Keratinocyte (primary cell): ENCODE results near the gene TRAF2. TPM values are rescaled to one million over a fixed set of nuclear protein-coding genes. Genes with fewer than 3 reads are reported as not detected.

Source experiments
- DNase-seq: peaks from one replicate; pipeline ENCODE4 v3.0.0-alpha.2; 2011; ENCODE audit warnings: low read depth, missing footprints, low spot score
- FAIRE-seq: peaks from 2 replicates; lab custom pipeline; 2011; peaks lifted over from hg19 to GRCh38; lab: Jason Lieb, UNC
- H2AFZ ChIP-seq: 2 replicates; pipeline ENCODE4 v1.6.0; 2012; ENCODE audit warnings: low read length, control low read depth, inconsistent platforms; ENCODE audit not compliant: control insufficient read depth
- H3K27ac ChIP-seq: 2 replicates; pipeline ENCODE4 v1.5.1; 2011; ENCODE audit warnings: low read length; ENCODE audit not compliant: control insufficient read depth, insufficient read depth
- H3K27me3 ChIP-seq: 3 replicates; pipeline ENCODE4 v1.6.0; 2011; ENCODE audit warnings: low read length; ENCODE audit not compliant: control insufficient read depth, insufficient read depth; ENCODE audit errors: extremely low read depth
- H3K36me3 ChIP-seq, 2 experiments: 2 replicates in 1 of 2; 3 replicates in 1 of 2; pipeline ENCODE4 v1.5.1; 2011; ENCODE audit warnings: low read length in 2 of 2, mild to moderate bottlenecking in 1 of 2; ENCODE audit not compliant: control insufficient read depth in 2 of 2, insufficient read depth in 2 of 2; ENCODE audit errors: extremely low read depth in 1 of 2
- H3K4me1 ChIP-seq: 3 replicates; pipeline ENCODE4 v1.5.1; 2011; ENCODE audit warnings: low read length; ENCODE audit not compliant: control insufficient read depth, insufficient read depth; ENCODE audit errors: extremely low read depth
- H3K4me2 ChIP-seq: 3 replicates; pipeline ENCODE4 v1.6.0; 2011; ENCODE audit warnings: low read depth, low read length; ENCODE audit not compliant: control insufficient read depth, insufficient read depth; ENCODE audit errors: extremely low read depth
- H3K4me3 ChIP-seq, 3 experiments: fragments of 200-600 bp in 1 of 3; sonication (generic) in 1 of 3; 2 replicates in 2 of 3; 3 replicates in 1 of 3; pipeline ENCODE4 v1.5.1; 2011 to 2016; ENCODE audit warnings: low read length in 3 of 3, mild to moderate bottlenecking in 3 of 3, control low read depth in 2 of 3, inconsistent platforms in 1 of 3, low read depth in 1 of 3, mixed read lengths in 1 of 3, mixed run types in 1 of 3, moderate library complexity in 1 of 3; ENCODE audit not compliant: control insufficient read depth in 2 of 3, insufficient read depth in 2 of 3; ENCODE audit errors: extremely low read depth in 1 of 3
- H3K79me2 ChIP-seq: 2 replicates; pipeline ENCODE4 v1.6.0; 2012; ENCODE audit warnings: low read length; ENCODE audit not compliant: control insufficient read depth, insufficient read depth
- H3K9ac ChIP-seq: 3 replicates; pipeline ENCODE4 v1.6.0; 2011; ENCODE audit warnings: low read length; ENCODE audit not compliant: control insufficient read depth, insufficient read depth; ENCODE audit errors: extremely low read depth
- H3K9me1 ChIP-seq: 3 replicates; pipeline ENCODE4 v1.6.0; 2011; ENCODE audit warnings: low read length; ENCODE audit not compliant: control insufficient read depth, insufficient read depth; ENCODE audit errors: extremely low read depth
- H3K9me3 ChIP-seq: 2 replicates; pipeline ENCODE4 v1.5.1; 2012; ENCODE audit warnings: low read depth, low read length; ENCODE audit not compliant: control insufficient read depth
- H4K20me1 ChIP-seq: 3 replicates; pipeline ENCODE4 v1.6.0; 2011; ENCODE audit warnings: low read length; ENCODE audit not compliant: control insufficient read depth, insufficient read depth; ENCODE audit errors: extremely low read depth
- EZH2 ChIP-seq: IDR thresholded peaks from one replicate; pipeline ENCODE4 v1.6.1; 2012; ENCODE audit warnings: inconsistent platforms, mild to moderate bottlenecking, low read length, moderate library complexity
- dilution Hi-C: fragments of 300-500 bp; cut with MboI; formaldehyde crosslinking; loops from one replicate; pipeline ENCODE4 v1.7.0; 2020; ENCODE audit warnings: low sequenced_read_pairs; ENCODE audit not compliant: extremely low pct_ligation_motif_present
- polyA plus RNA-seq, 5 experiments: library from polyadenylated mRNA; depleted of rRNA in 3 of 5; stranded (reverse) in 3 of 5; stranded (forward) in 1 of 5; unstranded in 1 of 5; fragments of >200 nt; gene quantifications; 1 replicate in 1 of 5; 2 replicates in 3 of 5; 3 replicates in 1 of 5; pipeline versions ENCODE4 v1.2.1 to v1.2.3, GENCODE V29; 2011 to 2012; ENCODE audit warnings: missing spikeins in 2 of 5, low read depth in 1 of 5, low replicate concordance in 1 of 5
- TF ChIP-seq, protein P1 (sequence below), 3 experiments: IDR thresholded peaks in 1 of 3; conservative IDR thresholded peaks in 1 of 3; optimal IDR thresholded peaks in 1 of 3; 2 replicates in 2 of 3; 3 replicates in 1 of 3; pipeline versions ENCODE3 to v1.5.1; 2011; ENCODE audit warnings: low read length in 3 of 3, mild to moderate bottlenecking in 3 of 3, moderate library complexity in 2 of 3, control low read depth in 1 of 3, inconsistent platforms in 1 of 3; ENCODE audit not compliant: insufficient read depth in 2 of 3; ENCODE audit errors: extremely low read depth in 1 of 3

TRAF2 gene
- polyA plus RNA-seq, 1 donor (not counting 4 experiments of a cell fraction or from before 2014, with no cell fraction given) = 9.9 TPM

- dilution Hi-C loops = loop anchor here (25.0 kb wide), 1 partner anchor 133 kb away; the partner anchor contains the start of gene RABL6
Measured at GRCh38 chr9:136945333-136946227, 59.3 kb downstream of the TRAF2 start.

GRCh38 chr9:136946228-136947027, 60.1 kb downstream of the TRAF2 start:
- Histone ChIP-seq H3K9ac (no peak overlapping the region), H3K9me1 (no peaks in the 10 kb centered on the region), H3K79me2 (peaks cover 27% of the 10 kb centered on the region), H2AFZ (no peak overlapping the region), H3K27ac (no peak overlapping the region), H3K4me1 (peaks cover 19% of the 10 kb centered on the region), H3K9me3 (no peaks in the 10 kb centered on the region), H4K20me1 (no peaks in the 10 kb centered on the region), H3K4me3 (no peak overlapping the region), H3K36me3 (peaks cover 6 to 8% of the 10 kb centered on the region in 2 experiments), H3K4me2 (no peak overlapping the region), H3K27me3 (no peaks in the 10 kb centered on the region)
- DNase-seq = no peak
- FAIRE-seq = no peak
- dilution Hi-C loops = loop anchor here (25.0 kb wide), 1 partner anchor 134 kb away; the partner anchor contains the start of gene RABL6
- TF ChIP-seq, protein P1, sequence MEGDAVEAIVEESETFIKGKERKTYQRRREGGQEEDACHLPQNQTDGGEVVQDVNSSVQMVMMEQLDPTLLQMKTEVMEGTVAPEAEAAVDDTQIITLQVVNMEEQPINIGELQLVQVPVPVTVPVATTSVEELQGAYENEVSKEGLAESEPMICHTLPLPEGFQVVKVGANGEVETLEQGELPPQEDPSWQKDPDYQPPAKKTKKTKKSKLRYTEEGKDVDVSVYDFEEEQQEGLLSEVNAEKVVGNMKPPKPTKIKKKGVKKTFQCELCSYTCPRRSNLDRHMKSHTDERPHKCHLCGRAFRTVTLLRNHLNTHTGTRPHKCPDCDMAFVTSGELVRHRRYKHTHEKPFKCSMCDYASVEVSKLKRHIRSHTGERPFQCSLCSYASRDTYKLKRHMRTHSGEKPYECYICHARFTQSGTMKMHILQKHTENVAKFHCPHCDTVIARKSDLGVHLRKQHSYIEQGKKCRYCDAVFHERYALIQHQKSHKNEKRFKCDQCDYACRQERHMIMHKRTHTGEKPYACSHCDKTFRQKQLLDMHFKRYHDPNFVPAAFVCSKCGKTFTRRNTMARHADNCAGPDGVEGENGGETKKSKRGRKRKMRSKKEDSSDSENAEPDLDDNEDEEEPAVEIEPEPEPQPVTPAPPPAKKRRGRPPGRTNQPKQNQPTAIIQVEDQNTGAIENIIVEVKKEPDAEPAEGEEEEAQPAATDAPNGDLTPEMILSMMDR (optimal IDR thresholded peaks at IDR 0.05 in 1 of 3, IDR thresholded peaks at IDR 0.05 in 1 of 3, conservative IDR thresholded peaks at IDR 0.05 in 1 of 3; ENCODE audit: extremely low read depth in 1 of 3, insufficient read depth in 2 of 3, low read length in 3 of 3) = no peak

More at GRCh38 chr9:136945333-136946227, 59.3 kb downstream of the TRAF2 start:
- Histone ChIP-seq H3K4me2 (no peak overlapping the region), H3K27me3 (no peaks in the 10 kb centered on the region), H3K9ac (no peak overlapping the region), H3K79me2 (peaks cover 31% of the 10 kb centered on the region), H2AFZ (no peak overlapping the region), H3K9me1 (no peaks in the 10 kb centered on the region), H3K4me1 (peaks cover 19% of the 10 kb centered on the region), H3K4me3 (no peak overlapping the region), H4K20me1 (no peaks in the 10 kb centered on the region), H3K36me3 (peaks cover 9 to 16% of the 10 kb centered on the region in 2 experiments), H3K9me3 (no peaks in the 10 kb centered on the region), H3K27ac (no peak overlapping the region)
- FAIRE-seq = no peak
- TF ChIP-seq, protein P1 (optimal IDR thresholded peaks at IDR 0.05 in 1 of 3, IDR thresholded peaks at IDR 0.05 in 1 of 3, conservative IDR thresholded peaks at IDR 0.05 in 1 of 3; ENCODE audit: extremely low read depth in 1 of 3, insufficient read depth in 2 of 3, low read length in 3 of 3) = no peak
- no peak for TF ChIP-seq EZH2
- DNase-seq = no peak
